Adrenal gland (tissue), 12 donors: ENCODE data around the gene RGL1. TPM values are rescaled to one million over a fixed set of nuclear protein-coding genes. Genes with fewer than 3 reads are reported as not detected.

Experiments used
- DNase-seq, 7 donors: peaks; one replicate each; pipeline ENCODE4 v3.0.0-alpha.2; 2019 to 2020
- H3K27ac ChIP-seq, 5 donors: fragments of 200-600 bp; sonication (generic) in 4 of 5; 1 replicate in 3 of 5; 2 replicates in 2 of 5; pipeline versions ENCODE4 v1.5.1 to v1.8.0; 2016 to 2020; ENCODE audit warnings: mild to moderate bottlenecking in 1 of 5
- H3K27me3 ChIP-seq: fragments of 200-600 bp; 2 replicates; pipeline ENCODE4 v1.8.0; 2021
- H3K36me3 ChIP-seq, 2 donors: fragments of 200-600 bp; replicated peaks in 1 of 2; 1 replicate in 1 of 2; 2 replicates in 1 of 2; pipeline versions ENCODE4 v1.5.1 to v1.8.0; 2018 to 2022
- H3K4me1 ChIP-seq, 2 donors: fragments of 200-600 bp; replicated peaks in 1 of 2; 1 replicate in 1 of 2; 2 replicates in 1 of 2; pipeline versions ENCODE4 v1.5.1 to v1.8.0; 2018 to 2021
- H3K4me3 ChIP-seq, 4 donors: fragments of 200-600 bp; sonication (generic) in 3 of 4; one replicate each; pipeline ENCODE4 v1.5.1; 2016 to 2018
- H3K9me3 ChIP-seq, 3 donors: fragments of 200-600 bp; sonication (generic) in 1 of 3; replicated peaks in 1 of 3; 1 replicate in 2 of 3; 2 replicates in 1 of 3; pipeline versions ENCODE4 v1.5.1 to v1.8.0; 2016 to 2021
- CTCF ChIP-seq, 6 experiments: fragments of 450-650 bp in 4 of 6; fragments of 200-600 bp in 2 of 6; sonication (generic) in 1 of 6; IDR thresholded peaks; 1 replicate in 5 of 6; 2 replicates in 1 of 6; pipeline versions ENCODE4 v1.5.1 to v1.8.0; 2016 to 2021; ENCODE audit warnings: antibody characterized with exemption in 6 of 6, mild to moderate bottlenecking in 2 of 6, moderate library complexity in 1 of 6
- POLR2A ChIP-seq, 2 donors: fragments of 450-650 bp; IDR thresholded peaks; one replicate each; pipeline ENCODE4 v1.6.1; 2017; ENCODE audit warnings: antibody characterized with exemption in 2 of 2, mild to moderate bottlenecking in 2 of 2, moderate library complexity in 1 of 2
- WGBS, 4 donors: extraction: QIAGEN DNeasy Blood & Tissue Kit in 2 of 4; methylation state at CpG; one replicate each; pipeline versions ENCODE4 v1.1.5 to v1.1.7; 2013 to 2017; 5-methylcytosine and 5-hydroxymethylcytosine counted together
- intact Hi-C, 2 donors: fragments of 100-400 bp; cut with DNase I; formaldehyde crosslinking; loops; one replicate each; pipeline versions ENCODE4 v1.14.1 to v1.15.0; 2022 to 2023
- polyA plus RNA-seq, 3 donors: library from polyadenylated mRNA; stranded (reverse); fragments of 200-250 nt in 2 of 3; fragments of 350-450 nt in 1 of 3; fragmentation: Illumina TruSeq in 1 of 3; extraction: RNeasy Lipid Tissue Mini Kit (QIAGEN cat#74804) in 1 of 3; gene quantifications; one replicate each; pipeline ENCODE4 v1.2.3, GENCODE V29; 2013 to 2014
- total RNA-seq, 9 donors: library from RNA; depleted of rRNA in 4 of 9; stranded (reverse); fragments of >200 nt in 4 of 9; fragments of 120-200 nt in 1 of 9; fragmentation: NEBNext Ultra II Directional in 1 of 9; extraction: Animal tissue kit (Norgen Biotek cat#: 25700) in 1 of 9; gene quantifications; one replicate each; pipeline versions ENCODE4 v1.1.0 to v1.2.4, GENCODE V29; 2013 to 2023
- donor health status: healthy with polysubstance abuse.
- donor health status: Bipolar disorder and iron deficiency.
- donor health status: DM: yes; HTN: yes; CAD: no.
- donor health status: DM: no; HTN: no; CAD: no.
- donor health status: DM: no; HTN: no; CAD: no.
- donor health status: DM: yes; HTN: yes; CAD: no.

Gene RGL1
- total and polyA plus RNA-seq, 12 donors, result 15.5 to 76.9 (median 34.9) TPM

- no peak for DNase-seq
- Histone ChIP-seq H3K27ac (peak overlapping the region in 2 of 5 donors; percentile 46 to 64), H3K9me3 (no peaks in the 10 kb centered on the region), H3K4me3 (peak overlapping the region in 1 of 4 donors; percentile 10), H3K36me3 (no peaks in the 10 kb centered on the region), H3K4me1 (peaks cover 12 to 42% of the 10 kb centered on the region in 2 donors), H3K27me3 (no peaks in the 10 kb centered on the region)
- no peak for TF ChIP-seq CTCF (IDR thresholded peaks at IDR 0.05)
- no peak for TF ChIP-seq POLR2A (IDR thresholded peaks at IDR 0.05)
- intact Hi-C loops, result no loop called here
- WGBS, 4 donors, result 38 to 56% (median 56%) methylated on average over 2 of the region's 2 CpGs
These were observed 37.9 kb downstream of the RGL1 start for GRCh38 chr1:183842795-183843144.

- no peak for TF ChIP-seq CTCF (IDR thresholded peaks at IDR 0.05)
- no peak for TF ChIP-seq POLR2A (IDR thresholded peaks at IDR 0.05)
- 92 to 99% (median 95%) methylated on average over 2 of the region's 2 CpGs for WGBS, 4 donors
- Histone ChIP-seq H3K27me3 (no peaks in the 10 kb centered on the region), H3K27ac (no peak overlapping the region), H3K9me3 (no peaks in the 10 kb centered on the region), H3K36me3 (no peaks in the 10 kb centered on the region), H3K4me1 (peaks cover 15 to 58% of the 10 kb centered on the region in 2 donors), H3K4me3 (no peak overlapping the region)
- no peak for DNase-seq
- intact Hi-C loops, result no loop called here
These were observed 39.9 kb downstream of the RGL1 start for GRCh38 chr1:183844806-183845205.

- peaks cover 19 to 67% of the 10 kb centered on the region in 2 donors for H3K4me1 ChIP-seq
- no peak overlapping the region for H3K4me3 ChIP-seq
- WGBS, 4 donors, result 92 to 100% (median 96%) methylated on average over 3 of the region's 3 CpGs
- no peak for TF ChIP-seq CTCF (IDR thresholded peaks at IDR 0.05)
- TF ChIP-seq POLR2A (IDR thresholded peaks at IDR 0.05), result no peak
- H3K27me3 ChIP-seq, result no peaks in the 10 kb centered on the region
- H3K27ac ChIP-seq, result no peak overlapping the region
- no peaks in the 10 kb centered on the region for H3K9me3 ChIP-seq
- H3K36me3 ChIP-seq, result no peaks in the 10 kb centered on the region
- intact Hi-C loops, result no loop called here
- no peak for DNase-seq
These were observed 40.8 kb downstream of the RGL1 start for GRCh38 chr1:183845681-183846080.

- H3K27ac ChIP-seq, result peak overlapping the region in 3 of 5 donors; percentile 16 to 56 (median 24)
- H3K4me1 ChIP-seq, result peaks cover 30 to 59% of the 10 kb centered on the region in 2 donors
- WGBS, 4 donors, result 43 to 57% (median 49%) methylated on average over 4 of the region's 4 CpGs
- TF ChIP-seq POLR2A (IDR thresholded peaks at IDR 0.05), result no peak
- TF ChIP-seq CTCF (IDR thresholded peaks at IDR 0.05), result no peak
- H3K9me3 ChIP-seq, result no peaks in the 10 kb centered on the region
- no peaks in the 10 kb centered on the region for H3K27me3 ChIP-seq
- intact Hi-C loops, result no loop called here
- no peaks in the 10 kb centered on the region for H3K36me3 ChIP-seq
- DNase-seq, result peak in 1 of 7 donors; percentile 25
- H3K4me3 ChIP-seq, result no peak overlapping the region
These were observed 42.7 kb downstream of the RGL1 start for GRCh38 chr1:183847641-183848040.
